ENCODE results near the gene DHCR7.

- no peak for TF ChIP-seq CTCF (IDR thresholded peaks at IDR 0.05; ENCODE audit: insufficient read depth, low read length)
- no peak for TF ChIP-seq POLR2AphosphoS5 (IDR thresholded peaks at IDR 0.05; ENCODE audit: low read depth)
- TF ChIP-seq, protein P1, sequence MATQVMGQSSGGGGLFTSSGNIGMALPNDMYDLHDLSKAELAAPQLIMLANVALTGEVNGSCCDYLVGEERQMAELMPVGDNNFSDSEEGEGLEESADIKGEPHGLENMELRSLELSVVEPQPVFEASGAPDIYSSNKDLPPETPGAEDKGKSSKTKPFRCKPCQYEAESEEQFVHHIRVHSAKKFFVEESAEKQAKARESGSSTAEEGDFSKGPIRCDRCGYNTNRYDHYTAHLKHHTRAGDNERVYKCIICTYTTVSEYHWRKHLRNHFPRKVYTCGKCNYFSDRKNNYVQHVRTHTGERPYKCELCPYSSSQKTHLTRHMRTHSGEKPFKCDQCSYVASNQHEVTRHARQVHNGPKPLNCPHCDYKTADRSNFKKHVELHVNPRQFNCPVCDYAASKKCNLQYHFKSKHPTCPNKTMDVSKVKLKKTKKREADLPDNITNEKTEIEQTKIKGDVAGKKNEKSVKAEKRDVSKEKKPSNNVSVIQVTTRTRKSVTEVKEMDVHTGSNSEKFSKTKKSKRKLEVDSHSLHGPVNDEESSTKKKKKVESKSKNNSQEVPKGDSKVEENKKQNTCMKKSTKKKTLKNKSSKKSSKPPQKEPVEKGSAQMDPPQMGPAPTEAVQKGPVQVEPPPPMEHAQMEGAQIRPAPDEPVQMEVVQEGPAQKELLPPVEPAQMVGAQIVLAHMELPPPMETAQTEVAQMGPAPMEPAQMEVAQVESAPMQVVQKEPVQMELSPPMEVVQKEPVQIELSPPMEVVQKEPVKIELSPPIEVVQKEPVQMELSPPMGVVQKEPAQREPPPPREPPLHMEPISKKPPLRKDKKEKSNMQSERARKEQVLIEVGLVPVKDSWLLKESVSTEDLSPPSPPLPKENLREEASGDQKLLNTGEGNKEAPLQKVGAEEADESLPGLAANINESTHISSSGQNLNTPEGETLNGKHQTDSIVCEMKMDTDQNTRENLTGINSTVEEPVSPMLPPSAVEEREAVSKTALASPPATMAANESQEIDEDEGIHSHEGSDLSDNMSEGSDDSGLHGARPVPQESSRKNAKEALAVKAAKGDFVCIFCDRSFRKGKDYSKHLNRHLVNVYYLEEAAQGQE (IDR thresholded peaks at IDR 0.05; ENCODE audit: insufficient replicate concordance, low read depth), result no peak
Observed at GRCh38 chr11:71395774-71396173, 52.4 kb downstream of the DHCR7 start.
